Thoracic aorta (tissue), 2 donors: ENCODE results near the gene UBXN11. TPM values are rescaled to one million over a fixed set of nuclear protein-coding genes. Genes with fewer than 3 reads are reported as not detected.
A peak's percentile ranks its signal among the peaks of the same experiment; 100 is the strongest.

Source experiments
- ATAC-seq: fragments of 150-250 bp; one replicate; pipeline ENCODE4 v1.8.0; 2017; ENCODE audit warnings: low read depth; ENCODE audit not compliant: insufficient number of reproducible peaks, low FRiP score
- DNase-seq: peaks from one replicate; pipeline ENCODE4 v3.0.0-alpha.2; 2020; ENCODE audit warnings: low spot score
- H3K27ac ChIP-seq, 2 donors: fragments of 200-600 bp; sonication (generic); 1 replicate in 1 of 2; 2 replicates in 1 of 2; pipeline ENCODE4 v1.5.1; 2016; ENCODE audit warnings: mild to moderate bottlenecking in 2 of 2, moderate library complexity in 2 of 2
- H3K27me3 ChIP-seq: fragments of 200-600 bp; sonication (generic); replicated peaks from 2 replicates; pipeline ENCODE4 v1.6.0; 2016; ENCODE audit warnings: mild to moderate bottlenecking; ENCODE audit not compliant: insufficient read depth
- H3K36me3 ChIP-seq: fragments of 200-600 bp; sonication (generic); one replicate; pipeline ENCODE4 v1.5.1; 2016
- H3K4me1 ChIP-seq, 2 donors: fragments of 200-600 bp; sonication (generic); 1 replicate in 1 of 2; 2 replicates in 1 of 2; pipeline versions ENCODE4 v1.5.1 to v1.6.0; 2016; ENCODE audit warnings: low read depth in 2 of 2, mild to moderate bottlenecking in 1 of 2; ENCODE audit not compliant: control insufficient read depth in 1 of 2
- H3K4me3 ChIP-seq: fragments of 200-600 bp; sonication (generic); 2 replicates; pipeline ENCODE4 v1.5.1; 2016; ENCODE audit warnings: mild to moderate bottlenecking
- H3K9me3 ChIP-seq: fragments of 200-600 bp; sonication (generic); 2 replicates; pipeline ENCODE4 v1.5.1; 2016
- total RNA-seq, 2 donors: library from RNA; depleted of rRNA; stranded (reverse); fragments of >200 nt; gene quantifications; one replicate each; pipeline versions ENCODE4 v1.1.0 to v1.2.3, GENCODE V29; 2016
- TF ChIP-seq, protein P1 (sequence below): fragments of 200-600 bp; sonication (generic); IDR thresholded peaks from one replicate; pipeline ENCODE4 v1.5.1; 2019; ENCODE audit warnings: antibody characterized with exemption

The UBXN11 gene
- total RNA-seq, 2 donors from 2014 or later, result 9.6 to 23.2 TPM

DNA sequence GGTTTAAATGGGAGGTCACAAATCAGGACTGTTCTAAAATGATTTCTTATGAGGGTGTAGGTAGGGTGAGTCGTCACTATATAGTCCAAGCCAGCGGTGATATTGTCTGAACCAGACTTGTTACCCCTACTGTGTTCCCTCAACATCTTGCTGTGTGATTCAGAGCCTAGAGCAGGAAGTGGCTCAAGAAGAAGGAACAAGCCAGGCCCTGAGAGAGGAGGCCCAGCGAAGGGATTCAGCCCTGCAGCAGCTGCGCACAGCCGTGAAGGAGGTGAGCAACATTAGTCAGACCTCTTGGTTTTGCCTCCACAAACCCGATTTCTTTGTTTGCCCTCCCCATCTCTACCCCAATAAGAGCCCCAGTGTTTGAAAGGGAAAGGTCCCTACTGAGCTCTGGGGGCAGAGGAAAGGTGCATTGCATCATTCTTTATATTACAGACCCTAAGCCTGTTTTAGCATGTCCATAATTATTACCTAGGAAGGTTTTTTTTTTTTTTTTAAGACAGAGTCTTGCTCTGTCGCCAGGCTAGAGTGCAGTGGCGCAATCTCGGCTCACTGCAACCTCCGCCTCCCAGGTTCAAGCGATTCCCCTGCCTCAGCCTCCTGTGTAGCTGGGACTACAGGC lies 31.5 kb downstream of the UBXN11 start:
- ATAC-seq, result no peak
- H3K36me3 ChIP-seq, result no peaks in the 10 kb centered on the region
- no peaks in the 10 kb centered on the region for H3K27me3 ChIP-seq
- H3K9me3 ChIP-seq, result no peaks in the 10 kb centered on the region
- no peak overlapping the region for H3K4me3 ChIP-seq
- TF ChIP-seq, protein P1, sequence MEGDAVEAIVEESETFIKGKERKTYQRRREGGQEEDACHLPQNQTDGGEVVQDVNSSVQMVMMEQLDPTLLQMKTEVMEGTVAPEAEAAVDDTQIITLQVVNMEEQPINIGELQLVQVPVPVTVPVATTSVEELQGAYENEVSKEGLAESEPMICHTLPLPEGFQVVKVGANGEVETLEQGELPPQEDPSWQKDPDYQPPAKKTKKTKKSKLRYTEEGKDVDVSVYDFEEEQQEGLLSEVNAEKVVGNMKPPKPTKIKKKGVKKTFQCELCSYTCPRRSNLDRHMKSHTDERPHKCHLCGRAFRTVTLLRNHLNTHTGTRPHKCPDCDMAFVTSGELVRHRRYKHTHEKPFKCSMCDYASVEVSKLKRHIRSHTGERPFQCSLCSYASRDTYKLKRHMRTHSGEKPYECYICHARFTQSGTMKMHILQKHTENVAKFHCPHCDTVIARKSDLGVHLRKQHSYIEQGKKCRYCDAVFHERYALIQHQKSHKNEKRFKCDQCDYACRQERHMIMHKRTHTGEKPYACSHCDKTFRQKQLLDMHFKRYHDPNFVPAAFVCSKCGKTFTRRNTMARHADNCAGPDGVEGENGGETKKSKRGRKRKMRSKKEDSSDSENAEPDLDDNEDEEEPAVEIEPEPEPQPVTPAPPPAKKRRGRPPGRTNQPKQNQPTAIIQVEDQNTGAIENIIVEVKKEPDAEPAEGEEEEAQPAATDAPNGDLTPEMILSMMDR, result no peak
- no peak for DNase-seq
- peaks cover 18 to 43% of the 10 kb centered on the region in 2 donors for H3K4me1 ChIP-seq
- H3K27ac ChIP-seq, result peak overlapping the region in 1 of 2 donors; percentile 98

DNA sequence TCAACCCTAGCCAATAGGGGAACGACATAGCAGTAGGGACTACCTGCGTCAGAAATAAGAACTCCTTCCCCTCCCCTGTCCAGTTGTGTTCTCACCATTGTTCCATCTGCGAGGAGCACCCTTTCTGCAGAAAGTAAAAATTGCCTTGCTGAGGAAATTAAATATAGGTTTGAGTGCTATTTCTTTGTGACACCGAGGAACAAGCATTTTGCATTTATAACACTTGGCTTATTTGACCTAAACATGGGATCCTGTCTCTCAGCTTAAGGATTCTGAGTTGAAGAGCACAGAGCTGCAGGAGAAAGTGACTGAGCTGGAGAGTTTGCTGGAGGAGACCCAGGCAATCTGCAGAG lies 37.3 kb downstream of the UBXN11 start:
- TF ChIP-seq, protein P1, result no peak

GRCh38 chr1:26268290-26269197 lies 37.9 kb downstream of the UBXN11 start:
- Histone ChIP-seq H3K9me3 (no peaks in the 10 kb centered on the region), H3K4me1 (no peaks in the 10 kb centered on the region), H3K27me3 (no peaks in the 10 kb centered on the region), H3K27ac (no peak overlapping the region), H3K4me3 (no peak overlapping the region), H3K36me3 (no peaks in the 10 kb centered on the region)
- TF ChIP-seq, protein P1, result no peak
- DNase-seq, result no peak
- ATAC-seq, result no peak

More for the DNA sequence above, 37.3 kb downstream of the UBXN11 start:
- DNase-seq, result no peak
- Histone ChIP-seq H3K27me3 (no peaks in the 10 kb centered on the region), H3K4me3 (no peak overlapping the region), H3K27ac (no peak overlapping the region), H3K9me3 (no peaks in the 10 kb centered on the region), H3K36me3 (no peaks in the 10 kb centered on the region), H3K4me1 (no peaks in the 10 kb centered on the region)
- ATAC-seq, result no peak

DNA sequence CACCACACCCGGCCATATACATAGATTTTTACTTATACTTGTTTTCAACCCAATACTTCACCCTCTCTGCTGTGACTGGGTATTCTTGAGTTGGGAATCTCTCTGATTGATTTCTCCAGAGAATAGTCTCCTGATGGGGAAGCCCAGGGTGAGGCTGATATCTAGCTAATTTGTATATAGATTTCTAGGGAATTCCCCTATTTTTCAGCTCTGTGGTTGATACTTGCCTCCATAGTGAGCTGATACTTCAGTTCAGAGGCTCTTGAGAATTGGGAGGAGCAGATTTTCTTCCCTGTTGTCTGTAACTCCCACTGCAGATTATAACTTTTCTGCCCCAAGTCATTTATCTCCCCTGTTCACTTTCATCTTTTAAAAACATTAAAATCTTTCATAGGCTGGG lies 41.0 kb downstream of the UBXN11 start:
- Histone ChIP-seq H3K4me3 (no peak overlapping the region), H3K9me3 (no peaks in the 10 kb centered on the region), H3K27me3 (no peaks in the 10 kb centered on the region), H3K27ac (no peak overlapping the region), H3K4me1 (no peaks in the 10 kb centered on the region), H3K36me3 (no peaks in the 10 kb centered on the region)
- TF ChIP-seq, protein P1, result no peak
- ATAC-seq (no peak), DNase-seq (no peak)

GRCh38 chr1:26263212-26263611 lies 43.2 kb downstream of the UBXN11 start:
- Histone ChIP-seq H3K4me3 (no peak overlapping the region), H3K4me1 (no peaks in the 10 kb centered on the region), H3K9me3 (no peaks in the 10 kb centered on the region), H3K36me3 (no peaks in the 10 kb centered on the region), H3K27ac (no peak overlapping the region), H3K27me3 (no peaks in the 10 kb centered on the region)
- TF ChIP-seq, protein P1, result no peak
- no peak for DNase-seq
- no peak for ATAC-seq
